ENCODE results near the gene KSR1.

DNA sequence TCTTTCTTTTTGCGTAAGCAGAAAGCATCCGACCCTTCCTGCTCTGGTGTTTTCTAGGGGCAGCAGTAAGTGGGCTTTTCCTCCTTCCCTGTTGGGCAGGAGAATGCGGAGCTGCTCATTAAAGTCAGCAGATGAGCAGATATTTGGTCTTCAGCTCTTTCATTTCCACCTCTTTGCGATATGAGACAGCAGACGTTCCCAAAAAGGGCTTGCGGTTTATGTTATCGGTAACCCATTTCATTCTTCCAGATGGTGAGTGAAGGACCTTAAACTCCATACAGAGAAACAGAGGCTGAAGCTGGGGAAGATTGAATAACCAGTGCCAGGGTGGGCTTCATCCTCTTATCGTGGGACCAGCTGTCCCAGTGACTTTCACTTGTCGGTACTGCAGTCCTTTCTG, 40.7 kb downstream of the KSR1 start:
- TF ChIP-seq, protein P1, sequence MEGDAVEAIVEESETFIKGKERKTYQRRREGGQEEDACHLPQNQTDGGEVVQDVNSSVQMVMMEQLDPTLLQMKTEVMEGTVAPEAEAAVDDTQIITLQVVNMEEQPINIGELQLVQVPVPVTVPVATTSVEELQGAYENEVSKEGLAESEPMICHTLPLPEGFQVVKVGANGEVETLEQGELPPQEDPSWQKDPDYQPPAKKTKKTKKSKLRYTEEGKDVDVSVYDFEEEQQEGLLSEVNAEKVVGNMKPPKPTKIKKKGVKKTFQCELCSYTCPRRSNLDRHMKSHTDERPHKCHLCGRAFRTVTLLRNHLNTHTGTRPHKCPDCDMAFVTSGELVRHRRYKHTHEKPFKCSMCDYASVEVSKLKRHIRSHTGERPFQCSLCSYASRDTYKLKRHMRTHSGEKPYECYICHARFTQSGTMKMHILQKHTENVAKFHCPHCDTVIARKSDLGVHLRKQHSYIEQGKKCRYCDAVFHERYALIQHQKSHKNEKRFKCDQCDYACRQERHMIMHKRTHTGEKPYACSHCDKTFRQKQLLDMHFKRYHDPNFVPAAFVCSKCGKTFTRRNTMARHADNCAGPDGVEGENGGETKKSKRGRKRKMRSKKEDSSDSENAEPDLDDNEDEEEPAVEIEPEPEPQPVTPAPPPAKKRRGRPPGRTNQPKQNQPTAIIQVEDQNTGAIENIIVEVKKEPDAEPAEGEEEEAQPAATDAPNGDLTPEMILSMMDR (IDR thresholded peaks at IDR 0.05), result no peak
- TF ChIP-seq POLR2A (IDR thresholded peaks at IDR 0.05), result no peak
